Femur (tissue), 1 donor: ENCODE results near the gene GPR3.
"Not testable (repeated sequence)": the region's sequence is repeated elsewhere in the genome, so short reads cannot be mapped to it uniquely, and the experiment has no call there.

Source experiments
- DNase-seq: peaks from one replicate; pipeline ENCODE4 v3.0.0-alpha.2; 2017

Gene GPR3

GRCh38 chr1:27380224-27380623 lies 12.2 kb upstream of the GPR3 start:
- DNase-seq: no peak

- DNase-seq: no peak
Observed at GRCh38 chr1:27380766-27381733, 11.4 kb upstream of the GPR3 start.

DNA sequence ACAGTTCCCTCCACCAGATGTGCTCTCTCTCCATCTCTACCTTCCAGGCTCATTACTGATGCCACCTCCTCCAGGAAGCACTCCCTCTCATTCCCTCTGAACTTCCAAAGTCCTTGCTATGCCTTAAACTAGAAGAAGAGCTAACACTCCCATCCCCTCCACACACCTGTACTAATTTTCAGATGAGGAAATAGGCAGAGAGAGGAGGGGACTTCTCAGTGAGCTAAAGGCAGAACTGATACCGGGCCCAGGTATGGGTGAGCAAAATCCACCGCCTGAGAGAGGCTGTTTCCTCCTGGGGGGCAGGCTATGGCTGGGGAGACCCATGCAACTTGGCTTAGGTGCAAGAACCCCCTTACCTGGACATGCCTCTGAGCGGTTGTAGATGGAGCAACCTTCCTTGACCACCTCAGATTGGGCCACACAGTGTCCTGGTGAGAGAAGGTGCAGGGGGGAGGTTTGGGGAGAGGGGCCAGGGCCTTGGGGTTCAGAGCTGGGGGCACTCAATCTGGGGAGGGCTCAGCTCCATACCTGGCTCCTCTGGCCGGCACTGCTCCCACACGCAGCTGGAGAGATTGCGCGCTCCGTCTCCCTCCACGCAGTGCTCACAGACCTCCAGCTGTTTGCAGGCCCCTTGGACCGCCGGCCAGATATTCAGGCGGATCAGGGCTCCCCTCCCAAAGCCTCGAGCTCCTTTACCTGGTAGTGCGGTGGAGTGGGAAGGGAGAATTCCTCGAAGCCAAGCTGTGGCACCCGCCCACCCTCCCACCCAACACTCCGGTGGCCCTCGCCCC lies 10.3 kb upstream of the GPR3 start:
- no peak for DNase-seq

DNA sequence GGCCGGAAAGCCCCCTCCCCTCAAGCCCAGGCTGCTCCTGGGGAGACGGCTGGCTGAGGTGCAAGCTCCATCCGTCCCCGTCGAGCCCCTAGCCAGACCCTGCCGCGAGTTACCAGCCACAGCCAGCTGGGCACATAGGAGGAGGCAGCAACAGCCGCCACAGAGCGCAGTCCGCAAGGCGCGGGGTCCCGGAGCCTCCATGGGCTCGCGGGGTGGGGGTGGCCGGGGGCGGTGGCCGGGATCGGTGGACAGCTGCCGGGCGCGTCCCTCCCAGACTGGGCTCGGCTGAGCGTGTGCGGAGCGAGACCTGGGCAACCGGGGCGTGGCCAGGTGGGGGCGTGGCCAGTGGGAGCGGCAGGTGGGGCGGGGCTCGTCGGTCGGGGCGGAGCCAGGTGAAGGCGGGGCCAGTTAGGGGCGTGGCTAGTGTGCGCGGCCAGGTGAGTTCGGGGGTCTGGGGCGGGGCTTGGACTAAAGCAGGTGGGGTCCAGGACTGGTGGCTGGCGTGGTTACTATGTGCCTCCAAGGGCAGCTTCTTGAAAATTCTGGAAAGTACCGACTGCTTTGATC lies 9.3 kb upstream of the GPR3 start, which contains the start of gene CD164L2:
TSS of gene CD164L2 (minus strand) at position 295 of the 567 bp plus-strand sequence. CDS start at position 201, 94 bp downstream.
- DNase-seq: no peak

GRCh38 chr1:27383661-27384060 lies 8.8 kb upstream of the GPR3 start:
- DNase-seq: no peak

- not testable (repeated sequence) for DNase-seq
Observed at GRCh38 chr1:27384797-27385196, 7.6 kb upstream of the GPR3 start.

DNA sequence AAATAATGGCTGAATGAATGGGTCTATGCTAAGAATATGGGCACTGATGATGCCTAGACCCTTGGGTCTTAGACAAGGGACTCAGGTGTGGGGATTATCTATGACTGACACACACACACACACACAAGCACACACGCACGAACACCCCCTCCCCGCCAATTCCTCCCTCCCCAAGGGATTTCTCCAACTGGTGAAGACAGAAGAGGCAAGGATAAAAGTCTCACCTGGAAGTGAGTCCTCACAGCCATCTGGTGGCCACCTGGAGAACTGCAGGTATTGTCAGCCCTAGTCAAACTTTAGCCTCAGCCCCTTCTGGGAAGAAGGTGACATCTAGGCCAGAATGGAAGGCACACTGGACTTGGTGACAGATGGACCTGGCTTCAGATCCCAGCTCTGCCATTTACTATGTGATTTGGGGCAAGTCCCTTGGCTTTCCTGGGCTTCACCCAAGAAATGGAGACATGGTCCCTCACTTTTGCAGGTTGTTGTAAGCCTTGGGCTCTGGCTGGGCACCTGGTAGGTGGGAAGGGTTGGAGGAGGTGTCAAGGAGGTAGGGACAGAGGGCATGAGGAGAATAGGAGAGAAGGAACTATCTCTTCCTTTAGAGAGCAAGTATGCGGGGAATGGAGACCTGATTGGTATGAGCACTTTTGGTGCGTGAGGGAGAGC lies 4.0 kb upstream of the GPR3 start:
- no peak for DNase-seq

DNA sequence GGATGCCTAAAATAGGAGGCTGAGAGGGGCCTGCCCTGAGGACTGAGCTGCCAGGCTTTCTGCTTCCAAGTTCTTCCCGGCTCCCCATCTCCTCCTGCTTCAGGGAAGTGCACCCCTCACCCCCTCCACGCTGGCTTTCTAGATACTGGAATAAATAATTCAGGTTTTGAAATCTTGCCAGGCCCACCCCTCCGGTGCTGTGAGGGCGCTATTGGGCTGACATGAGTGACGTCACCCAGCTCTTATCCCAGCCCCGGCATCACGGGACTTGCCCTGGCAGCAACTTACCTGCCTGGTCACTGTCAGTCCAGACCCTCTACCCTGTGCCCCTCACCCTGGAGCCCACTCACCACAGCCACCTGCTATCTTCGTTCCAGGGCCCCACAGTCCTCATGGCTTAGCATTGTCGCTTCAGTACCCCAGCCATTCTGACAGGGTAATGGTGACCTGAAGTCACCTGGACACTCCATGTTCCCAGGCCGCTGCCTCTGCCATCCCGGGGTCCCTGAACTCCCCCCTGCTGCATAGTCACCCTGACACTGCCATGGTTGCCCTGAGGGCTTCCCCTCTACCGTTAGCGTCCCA lies 819 bp upstream of the GPR3 start:
- DNase-seq: peak; percentile 61

GRCh38 chr1:27392778-27393635 lies 585 bp downstream of the GPR3 start:
- no peak for DNase-seq

DNA sequence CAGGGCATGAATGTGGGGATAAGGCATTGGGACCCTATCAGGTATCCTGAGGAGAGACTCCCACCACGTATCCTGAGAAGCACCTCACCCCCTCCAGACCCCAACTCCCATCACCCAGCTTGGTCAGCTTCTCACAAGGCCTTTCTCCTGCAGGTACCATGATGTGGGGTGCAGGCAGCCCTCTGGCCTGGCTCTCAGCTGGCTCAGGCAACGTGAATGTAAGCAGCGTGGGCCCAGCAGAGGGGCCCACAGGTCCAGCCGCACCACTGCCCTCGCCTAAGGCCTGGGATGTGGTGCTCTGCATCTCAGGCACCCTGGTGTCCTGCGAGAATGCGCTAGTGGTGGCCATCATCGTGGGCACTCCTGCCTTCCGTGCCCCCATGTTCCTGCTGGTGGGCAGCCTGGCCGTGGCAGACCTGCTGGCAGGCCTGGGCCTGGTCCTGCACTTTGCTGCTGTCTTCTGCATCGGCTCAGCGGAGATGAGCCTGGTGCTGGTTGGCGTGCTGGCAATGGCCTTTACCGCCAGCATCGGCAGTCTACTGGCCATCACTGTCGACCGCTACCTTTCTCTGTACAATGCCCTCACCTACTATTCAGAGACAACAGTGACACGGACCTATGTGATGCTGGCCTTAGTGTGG lies 1.3 kb downstream of the GPR3 start:
- DNase-seq: no peak

DNA sequence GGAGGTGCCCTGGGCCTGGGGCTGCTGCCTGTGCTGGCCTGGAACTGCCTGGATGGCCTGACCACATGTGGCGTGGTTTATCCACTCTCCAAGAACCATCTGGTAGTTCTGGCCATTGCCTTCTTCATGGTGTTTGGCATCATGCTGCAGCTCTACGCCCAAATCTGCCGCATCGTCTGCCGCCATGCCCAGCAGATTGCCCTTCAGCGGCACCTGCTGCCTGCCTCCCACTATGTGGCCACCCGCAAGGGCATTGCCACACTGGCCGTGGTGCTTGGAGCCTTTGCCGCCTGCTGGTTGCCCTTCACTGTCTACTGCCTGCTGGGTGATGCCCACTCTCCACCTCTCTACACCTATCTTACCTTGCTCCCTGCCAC lies 1.8 kb downstream of the GPR3 start:
- no peak for DNase-seq

DNA sequence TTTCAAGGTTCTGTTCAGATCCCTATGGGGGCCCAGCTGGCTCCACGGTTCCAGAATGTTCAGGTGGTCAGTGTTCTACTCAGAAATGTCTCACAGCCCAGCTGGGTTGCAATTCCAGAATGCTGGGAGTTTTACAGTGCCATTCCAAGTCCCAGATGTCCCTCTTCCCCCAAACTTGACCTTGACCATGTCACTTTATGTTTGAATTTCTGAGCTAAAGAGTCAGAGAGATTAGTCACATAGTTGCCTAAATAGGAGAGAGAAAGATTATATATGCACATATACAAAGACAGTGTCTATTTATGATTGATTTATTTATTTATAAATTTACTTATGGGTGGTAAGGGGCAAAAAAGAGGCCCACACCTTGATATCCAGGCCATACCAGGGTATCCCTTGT lies 2.5 kb downstream of the GPR3 start:
- DNase-seq: no peak

DNA sequence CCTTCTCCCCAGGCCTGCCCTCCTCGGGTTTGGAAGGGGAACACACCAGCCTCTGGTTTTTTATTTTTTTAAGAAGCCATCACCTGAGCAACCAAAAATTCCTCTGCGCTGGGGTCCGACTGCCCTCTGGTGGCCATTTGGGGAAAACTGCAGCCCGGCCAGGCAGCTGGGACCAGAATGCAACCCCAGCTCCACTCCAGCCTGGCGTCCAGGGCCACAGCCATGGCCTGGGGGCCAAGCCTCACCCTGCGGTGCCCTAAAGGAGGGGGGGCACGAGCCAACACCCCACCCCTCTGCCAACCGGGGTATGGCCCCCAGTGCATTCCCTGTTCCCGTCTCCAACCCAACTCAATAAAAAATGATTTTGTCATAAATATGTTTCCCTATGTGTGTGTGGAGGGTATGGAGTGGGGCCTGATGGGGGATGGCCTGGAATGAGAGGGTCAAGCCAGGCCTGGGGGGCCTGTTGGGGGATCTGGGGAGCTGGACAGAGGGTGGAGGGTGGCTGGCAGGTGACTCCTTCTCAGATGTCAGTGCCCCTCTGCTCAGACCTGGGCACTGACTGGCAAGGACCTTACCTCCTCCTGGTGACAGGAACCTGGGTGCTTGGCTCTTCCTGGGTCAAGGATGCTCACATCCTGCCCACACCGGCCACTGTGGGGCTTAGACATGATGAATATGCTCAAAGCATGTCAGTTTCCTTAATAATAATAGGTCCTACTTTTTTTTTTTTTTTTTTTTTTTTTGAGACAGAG lies 3.2 kb downstream of the GPR3 start:
- DNase-seq: peak; percentile 86

DNA sequence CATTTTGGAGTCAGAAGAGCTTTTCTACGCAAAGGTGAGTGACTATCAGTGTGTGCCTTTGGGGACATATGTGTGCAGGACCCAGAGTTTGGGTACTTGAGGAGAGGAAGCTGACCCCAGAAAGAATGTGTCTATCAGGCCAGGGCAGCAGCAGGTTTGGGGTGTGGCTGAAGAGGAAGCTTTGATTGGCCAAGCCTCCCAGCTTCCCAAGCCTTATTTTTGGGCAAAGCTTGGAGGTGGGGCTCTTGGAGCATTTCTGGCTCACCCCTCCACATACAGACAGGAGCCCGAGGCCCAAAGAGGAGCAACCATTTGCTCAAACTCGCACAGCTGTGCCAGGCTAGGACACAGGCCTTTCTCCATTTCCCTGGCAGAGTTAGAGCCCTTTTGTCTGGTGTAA lies 4.7 kb downstream of the GPR3 start:
- DNase-seq: no peak

DNA sequence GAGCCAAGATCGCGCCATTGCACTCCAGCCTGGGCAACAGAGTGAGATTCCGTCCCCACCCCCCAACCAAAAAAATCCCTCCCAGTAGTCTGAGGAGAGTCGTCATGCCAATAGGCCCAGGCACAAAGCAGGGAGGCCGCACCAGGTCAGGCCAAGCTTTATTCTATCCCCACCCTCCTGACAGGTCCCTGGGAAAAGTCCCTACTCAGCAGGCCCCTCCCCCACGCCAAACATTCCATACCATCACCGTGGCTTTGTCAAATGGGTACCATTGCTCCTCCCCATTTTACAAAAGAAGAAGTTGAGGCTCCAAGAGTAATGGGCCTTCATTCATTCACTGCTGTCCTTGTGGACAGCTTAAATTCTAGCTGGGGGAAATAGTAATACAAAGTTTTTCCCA lies 5.3 kb downstream of the GPR3 start:
- no peak for DNase-seq

DNA sequence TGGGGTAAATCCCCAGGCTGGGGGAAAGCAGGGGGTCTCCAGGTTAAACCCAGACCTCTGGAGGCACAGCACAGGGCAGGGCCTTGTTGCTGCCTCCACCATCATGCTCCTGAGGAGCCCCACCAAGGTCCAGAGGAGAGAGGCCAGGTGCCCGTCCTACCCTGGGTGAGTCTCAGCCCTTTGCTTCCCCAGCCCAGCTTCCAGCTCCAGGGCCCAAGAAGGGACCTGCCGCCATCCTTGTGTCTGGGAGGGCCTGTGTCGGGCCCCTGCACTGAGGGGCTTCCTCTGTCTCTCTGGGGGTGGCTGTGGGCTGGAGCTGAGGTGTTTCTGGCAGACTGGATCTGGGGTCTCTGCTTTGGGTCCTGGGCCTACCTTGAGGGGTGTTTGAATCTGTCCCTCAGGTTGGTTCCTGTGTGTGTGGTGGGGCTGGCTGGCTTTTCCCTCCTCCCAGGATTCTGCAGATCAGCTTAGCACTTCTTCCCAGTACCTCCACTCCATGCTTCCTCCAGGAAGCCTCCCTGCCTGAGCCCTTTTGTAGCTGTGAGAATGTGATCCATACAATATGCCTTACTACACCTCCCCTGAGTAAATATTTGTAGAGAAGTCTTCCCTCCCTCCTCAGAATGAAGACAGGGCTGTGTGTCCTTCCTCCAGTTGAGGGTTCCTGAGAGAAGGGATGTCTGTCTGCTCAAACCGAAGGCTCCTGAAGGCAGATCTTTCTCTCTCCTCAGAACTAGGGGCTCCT lies 6.2 kb downstream of the GPR3 start:
- DNase-seq: no peak

DNA sequence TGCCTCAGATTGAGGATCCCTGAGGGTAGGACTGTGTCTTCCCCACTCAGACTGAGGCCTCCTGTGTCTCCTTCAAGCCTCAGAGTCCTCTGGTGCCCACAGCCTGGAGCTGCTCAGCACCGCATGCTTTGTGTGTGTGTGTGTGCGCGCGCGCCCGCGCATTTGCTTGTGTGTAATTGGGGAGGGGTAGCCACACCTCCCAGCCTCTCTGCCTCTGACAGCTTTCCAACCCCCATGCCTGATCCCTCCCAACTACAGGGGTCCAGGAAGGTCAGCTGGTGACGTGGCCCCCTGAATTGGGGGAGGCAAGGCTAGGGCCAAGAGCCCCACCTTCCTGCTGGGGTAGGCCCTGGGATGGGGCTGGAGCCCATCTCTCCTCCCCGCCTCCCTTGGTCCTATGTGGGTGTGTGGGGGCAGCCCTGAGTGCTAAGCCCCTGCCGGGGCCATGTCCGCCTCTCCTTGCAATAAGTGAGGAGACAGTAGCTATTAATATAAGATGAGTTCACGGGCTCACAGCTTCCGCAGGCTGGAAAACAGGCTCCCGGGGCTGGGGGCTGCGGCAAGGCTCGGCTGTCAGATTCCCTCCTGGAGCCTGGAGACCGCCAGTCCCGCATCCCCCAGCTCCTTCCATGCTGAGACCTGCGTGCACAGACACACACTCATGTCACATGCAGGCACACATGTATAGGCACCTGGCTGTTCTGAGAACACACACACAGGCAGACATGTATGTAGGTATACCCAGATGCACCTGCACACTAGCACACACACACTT lies 7.0 kb downstream of the GPR3 start:
- peak; percentile 68 for DNase-seq

DNA sequence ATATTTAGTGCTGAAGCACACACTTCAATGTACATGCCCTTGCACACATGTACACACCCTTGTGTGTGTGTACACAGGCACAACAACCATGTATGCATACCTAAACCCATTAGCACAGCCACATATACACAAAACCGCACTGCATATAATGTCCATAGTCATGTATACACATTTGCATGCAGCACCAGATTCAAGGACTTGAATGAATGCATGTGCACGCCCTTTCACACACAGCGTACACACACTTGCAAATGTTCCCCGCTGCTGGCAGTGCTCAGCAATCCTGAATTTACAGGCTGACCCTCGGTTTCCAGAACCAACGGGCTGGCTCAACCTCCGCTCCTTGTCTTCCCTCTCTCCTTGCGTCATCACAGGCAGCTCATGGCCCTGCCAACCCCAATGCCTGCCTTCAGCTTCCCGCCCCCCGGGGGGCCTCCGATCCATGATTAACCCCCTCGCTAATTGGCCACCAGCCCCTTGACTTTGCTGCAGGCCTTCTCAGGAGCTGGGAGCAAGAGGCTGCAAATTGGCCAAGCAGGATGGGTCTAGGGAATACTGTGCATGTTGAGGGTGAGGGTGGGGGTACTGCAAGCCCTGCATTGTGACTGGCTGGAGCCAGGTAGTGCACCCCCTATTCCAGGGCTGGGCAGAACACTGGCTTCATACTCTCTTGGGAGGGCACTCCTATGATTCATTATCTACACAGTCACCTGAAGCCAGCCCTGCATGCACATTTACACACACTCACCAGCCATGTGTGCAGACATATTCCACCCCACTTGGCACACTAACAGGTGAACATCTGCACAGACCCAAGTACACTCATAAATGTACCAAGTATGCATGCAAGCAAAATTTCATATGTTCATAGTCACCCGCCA lies 7.9 kb downstream of the GPR3 start:
- no peak for DNase-seq
